ENCODE results near the gene ERVFRD-1.

GRCh38 chr6:11085758-11086435 is 25.6 kb downstream of the ERVFRD-1 start:
- TF ChIP-seq, protein P1, sequence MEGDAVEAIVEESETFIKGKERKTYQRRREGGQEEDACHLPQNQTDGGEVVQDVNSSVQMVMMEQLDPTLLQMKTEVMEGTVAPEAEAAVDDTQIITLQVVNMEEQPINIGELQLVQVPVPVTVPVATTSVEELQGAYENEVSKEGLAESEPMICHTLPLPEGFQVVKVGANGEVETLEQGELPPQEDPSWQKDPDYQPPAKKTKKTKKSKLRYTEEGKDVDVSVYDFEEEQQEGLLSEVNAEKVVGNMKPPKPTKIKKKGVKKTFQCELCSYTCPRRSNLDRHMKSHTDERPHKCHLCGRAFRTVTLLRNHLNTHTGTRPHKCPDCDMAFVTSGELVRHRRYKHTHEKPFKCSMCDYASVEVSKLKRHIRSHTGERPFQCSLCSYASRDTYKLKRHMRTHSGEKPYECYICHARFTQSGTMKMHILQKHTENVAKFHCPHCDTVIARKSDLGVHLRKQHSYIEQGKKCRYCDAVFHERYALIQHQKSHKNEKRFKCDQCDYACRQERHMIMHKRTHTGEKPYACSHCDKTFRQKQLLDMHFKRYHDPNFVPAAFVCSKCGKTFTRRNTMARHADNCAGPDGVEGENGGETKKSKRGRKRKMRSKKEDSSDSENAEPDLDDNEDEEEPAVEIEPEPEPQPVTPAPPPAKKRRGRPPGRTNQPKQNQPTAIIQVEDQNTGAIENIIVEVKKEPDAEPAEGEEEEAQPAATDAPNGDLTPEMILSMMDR (IDR thresholded peaks at IDR 0.05) = no peak
- TF ChIP-seq POLR2AphosphoS5 (IDR thresholded peaks at IDR 0.05; ENCODE audit: insufficient read depth in 1 of 2, low read depth in 1 of 2) = no peak
